ENCODE data around the gene SNX32. TPM values are rescaled to one million over a fixed set of nuclear protein-coding genes. Genes with fewer than 3 reads are reported as not detected.

SNX32 gene
- total and polyA plus RNA-seq, 9 of the 15 experiments (the other 6 are each of a cell fraction or from before 2014, with no cell fraction given), result 0.03 TPM; not detected in 7

DNA sequence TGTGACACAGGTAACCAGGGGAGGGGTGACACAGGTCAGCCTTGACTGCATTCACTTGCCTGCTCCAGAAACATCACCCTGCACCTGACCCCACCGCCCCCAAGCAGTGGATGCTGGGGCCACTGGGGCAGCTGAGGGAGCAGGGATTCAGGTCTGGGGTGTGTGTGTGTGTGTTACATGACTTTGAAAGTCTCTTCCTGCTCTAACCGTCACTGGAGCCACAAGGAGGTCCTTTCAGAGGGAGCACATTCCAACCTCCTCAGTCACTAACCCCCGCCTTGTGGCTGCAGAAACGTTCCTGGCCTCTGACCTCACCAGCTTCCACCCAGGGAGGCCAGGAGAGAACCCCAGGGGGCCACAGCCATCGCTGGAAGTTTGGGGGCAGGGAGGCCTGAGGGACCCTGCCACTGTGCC is 69.3 kb downstream of the SNX32 start (continued):
- TF ChIP-seq, protein P1, sequence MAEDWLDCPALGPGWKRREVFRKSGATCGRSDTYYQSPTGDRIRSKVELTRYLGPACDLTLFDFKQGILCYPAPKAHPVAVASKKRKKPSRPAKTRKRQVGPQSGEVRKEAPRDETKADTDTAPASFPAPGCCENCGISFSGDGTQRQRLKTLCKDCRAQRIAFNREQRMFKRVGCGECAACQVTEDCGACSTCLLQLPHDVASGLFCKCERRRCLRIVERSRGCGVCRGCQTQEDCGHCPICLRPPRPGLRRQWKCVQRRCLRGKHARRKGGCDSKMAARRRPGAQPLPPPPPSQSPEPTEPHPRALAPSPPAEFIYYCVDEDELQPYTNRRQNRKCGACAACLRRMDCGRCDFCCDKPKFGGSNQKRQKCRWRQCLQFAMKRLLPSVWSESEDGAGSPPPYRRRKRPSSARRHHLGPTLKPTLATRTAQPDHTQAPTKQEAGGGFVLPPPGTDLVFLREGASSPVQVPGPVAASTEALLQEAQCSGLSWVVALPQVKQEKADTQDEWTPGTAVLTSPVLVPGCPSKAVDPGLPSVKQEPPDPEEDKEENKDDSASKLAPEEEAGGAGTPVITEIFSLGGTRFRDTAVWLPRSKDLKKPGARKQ (CRISPR knock-in tag; IDR thresholded peaks at IDR 0.05), result no peak
- TF ChIP-seq ZBTB7A (IDR thresholded peaks at IDR 0.05; ENCODE audit: borderline replicate concordance, control insufficient read depth, low read depth, low read length), result peak; percentile 55; the same call in 1 of the 2 replicates
- peak; percentile 53 for TF ChIP-seq RBFOX2 (IDR thresholded peaks at IDR 0.05; ENCODE audit: low read depth, low read length)
- no peak for TF ChIP-seq CCNT2 (IDR thresholded peaks at IDR 0.05; ENCODE audit: borderline replicate concordance, extremely low read depth, insufficient read length, low read depth, low read length)
- peak; percentile 29 for TF ChIP-seq HMGN3 (IDR thresholded peaks at IDR 0.05; ENCODE audit: borderline replicate concordance, extremely low read depth, insufficient read length, low read depth, low read length)
- 0 out of 2 replicates have a peak, but pooled peaks have one; percentile 25 for TF ChIP-seq CTBP1 (IDR thresholded peaks at IDR 0.05; ENCODE audit: borderline replicate concordance)
- TF ChIP-seq FOXM1 (IDR thresholded peaks at IDR 0.05; ENCODE audit: low read depth), result 0 out of 2 replicates have a peak, but pooled peaks have one; percentile 20
- no peak for TF ChIP-seq FOXM1 (CRISPR knock-in tag; IDR thresholded peaks at IDR 0.05; ENCODE audit: low read depth)
- peak; percentile 25; the same call in 1 of the 2 replicates for TF ChIP-seq MAX (CRISPR knock-in tag; IDR thresholded peaks at IDR 0.05)
- TF ChIP-seq XRCC5 (IDR thresholded peaks at IDR 0.05; ENCODE audit: low read depth, low read length), result peak; percentile 51; the same call in 1 of the 2 replicates
- TF ChIP-seq, protein P2, sequence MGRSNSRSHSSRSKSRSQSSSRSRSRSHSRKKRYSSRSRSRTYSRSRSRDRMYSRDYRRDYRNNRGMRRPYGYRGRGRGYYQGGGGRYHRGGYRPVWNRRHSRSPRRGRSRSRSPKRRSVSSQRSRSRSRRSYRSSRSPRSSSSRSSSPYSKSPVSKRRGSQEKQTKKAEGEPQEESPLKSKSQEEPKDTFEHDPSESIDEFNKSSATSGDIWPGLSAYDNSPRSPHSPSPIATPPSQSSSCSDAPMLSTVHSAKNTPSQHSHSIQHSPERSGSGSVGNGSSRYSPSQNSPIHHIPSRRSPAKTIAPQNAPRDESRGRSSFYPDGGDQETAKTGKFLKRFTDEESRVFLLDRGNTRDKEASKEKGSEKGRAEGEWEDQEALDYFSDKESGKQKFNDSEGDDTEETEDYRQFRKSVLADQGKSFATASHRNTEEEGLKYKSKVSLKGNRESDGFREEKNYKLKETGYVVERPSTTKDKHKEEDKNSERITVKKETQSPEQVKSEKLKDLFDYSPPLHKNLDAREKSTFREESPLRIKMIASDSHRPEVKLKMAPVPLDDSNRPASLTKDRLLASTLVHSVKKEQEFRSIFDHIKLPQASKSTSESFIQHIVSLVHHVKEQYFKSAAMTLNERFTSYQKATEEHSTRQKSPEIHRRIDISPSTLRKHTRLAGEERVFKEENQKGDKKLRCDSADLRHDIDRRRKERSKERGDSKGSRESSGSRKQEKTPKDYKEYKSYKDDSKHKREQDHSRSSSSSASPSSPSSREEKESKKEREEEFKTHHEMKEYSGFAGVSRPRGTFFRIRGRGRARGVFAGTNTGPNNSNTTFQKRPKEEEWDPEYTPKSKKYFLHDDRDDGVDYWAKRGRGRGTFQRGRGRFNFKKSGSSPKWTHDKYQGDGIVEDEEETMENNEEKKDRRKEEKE (IDR thresholded peaks at IDR 0.05; ENCODE audit: borderline replicate concordance in 1 of 2, control insufficient read depth in 1 of 2, low read depth in 2 of 2, low read length in 1 of 2), result 0 out of 4 replicates have a peak, but pooled peaks of 1 of the 2 experiments have one; percentile 25
- peak; percentile 79 for TF ChIP-seq NR2C1 (IDR thresholded peaks at IDR 0.05)
- peak; percentile 77 for TF ChIP-seq NR2C1 (tag; IDR thresholded peaks at IDR 0.05)
- peak; percentile 73 for TF ChIP-seq JUND (IDR thresholded peaks at IDR 0.05; ENCODE audit: borderline replicate concordance, low read depth, low read length)
- peak; percentile 73; the same call in 1 of the 3 replicates for TF ChIP-seq JUND (tag; IDR thresholded peaks at IDR 0.05; ENCODE audit: borderline replicate concordance, low read depth, low read length)
- TF ChIP-seq TAF1 (IDR thresholded peaks at IDR 0.05; ENCODE audit: control insufficient read depth, extremely low read depth, insufficient read depth, low read length, severe bottlenecking), result peak; percentile 45
- peak; percentile 30; the same call in 1 of the 2 replicates for TF ChIP-seq SMARCA4 (IDR thresholded peaks at IDR 0.05)
- peak; percentile 42; the same call in 1 of the 2 replicates for TF ChIP-seq POLR2G (IDR thresholded peaks at IDR 0.05; ENCODE audit: low read depth, low read length)
- TF ChIP-seq PTBP1 (IDR thresholded peaks at IDR 0.05; ENCODE audit: low read depth, low read length), result no peak
- TF ChIP-seq EGR1 (conservative IDR thresholded peaks at IDR 0.05), result peak; percentile 25; the same call in 1 of the 2 replicates
- TF ChIP-seq, protein P3, sequence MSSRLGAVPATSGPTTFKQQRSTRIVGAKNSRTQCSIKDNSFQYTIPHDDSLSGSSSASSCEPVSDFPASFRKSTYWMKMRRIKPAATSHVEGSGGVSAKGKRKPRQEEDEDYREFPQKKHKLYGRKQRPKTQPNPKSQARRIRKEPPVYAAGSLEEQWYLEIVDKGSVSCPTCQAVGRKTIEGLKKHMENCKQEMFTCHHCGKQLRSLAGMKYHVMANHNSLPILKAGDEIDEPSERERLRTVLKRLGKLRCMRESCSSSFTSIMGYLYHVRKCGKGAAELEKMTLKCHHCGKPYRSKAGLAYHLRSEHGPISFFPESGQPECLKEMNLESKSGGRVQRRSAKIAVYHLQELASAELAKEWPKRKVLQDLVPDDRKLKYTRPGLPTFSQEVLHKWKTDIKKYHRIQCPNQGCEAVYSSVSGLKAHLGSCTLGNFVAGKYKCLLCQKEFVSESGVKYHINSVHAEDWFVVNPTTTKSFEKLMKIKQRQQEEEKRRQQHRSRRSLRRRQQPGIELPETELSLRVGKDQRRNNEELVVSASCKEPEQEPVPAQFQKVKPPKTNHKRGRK (tag; IDR thresholded peaks at IDR 0.05), result no peak
